Fibroblast of peridontal ligament (primary cell): ENCODE results near the gene USP5.
"Not testable (repeated sequence)": the region's sequence is repeated elsewhere in the genome, so short reads cannot be mapped to it uniquely, and the experiment has no call there.

Experiments used
- DNase-seq: peaks from one replicate; pipeline ENCODE4 v3.0.0-alpha.2; 2010; ENCODE audit errors: extremely low read depth

USP5 gene

DNA sequence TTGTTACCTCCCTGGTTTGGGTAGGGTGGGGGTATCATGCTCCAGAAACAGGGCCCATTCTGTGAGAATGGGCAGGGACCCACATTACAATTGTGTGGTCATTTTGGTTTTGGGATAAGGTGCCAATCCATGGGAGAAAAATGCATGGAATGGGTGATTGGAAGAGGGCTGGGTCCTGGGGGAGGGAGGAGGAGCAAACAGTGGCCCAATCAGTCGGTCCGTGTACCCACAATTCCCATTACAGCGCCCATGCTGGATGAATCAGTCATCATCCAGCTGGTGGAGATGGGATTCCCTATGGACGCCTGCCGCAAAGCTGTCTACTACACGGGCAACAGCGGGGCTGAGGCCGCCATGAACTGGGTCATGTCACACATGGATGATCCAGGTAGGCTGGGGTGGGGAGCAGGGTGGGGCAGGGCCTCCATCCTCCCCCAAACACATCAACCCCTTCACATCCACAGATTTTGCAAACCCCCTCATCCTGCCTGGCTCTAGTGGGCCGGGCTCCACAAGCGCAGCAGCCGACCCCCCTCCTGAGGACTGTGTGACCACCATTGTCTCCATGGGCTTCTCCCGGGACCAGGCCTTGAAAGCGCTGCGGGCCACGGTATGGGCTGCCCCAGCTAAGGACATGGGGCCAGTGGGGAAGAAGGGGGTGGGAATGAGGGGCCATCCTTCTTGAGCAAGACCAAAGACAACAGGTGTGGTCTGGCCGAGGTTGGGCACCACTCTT is 11.8 kb downstream of the USP5 start:
- peak; percentile 21 for DNase-seq

DNA sequence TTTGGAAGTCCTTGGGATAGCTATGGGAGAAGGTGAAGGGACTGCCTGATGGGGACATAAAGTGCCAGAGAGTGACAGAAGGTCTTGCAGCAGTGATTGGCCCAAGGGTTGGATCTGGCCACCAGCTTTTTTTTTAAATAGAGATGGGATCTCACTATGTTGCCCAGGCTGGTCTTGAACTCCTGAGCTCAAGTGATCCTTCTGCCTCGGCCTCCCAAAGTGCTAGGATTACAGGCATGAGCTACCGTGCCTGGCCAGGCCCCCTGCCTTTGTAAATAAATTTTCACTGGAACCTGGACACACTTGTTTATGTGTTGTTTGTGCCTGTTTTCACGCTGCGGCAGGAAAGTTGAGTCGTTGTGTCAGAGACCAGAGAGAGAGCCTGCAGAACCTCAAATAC is 13.4 kb downstream of the USP5 start:
- DNase-seq, result not testable (repeated sequence)

DNA sequence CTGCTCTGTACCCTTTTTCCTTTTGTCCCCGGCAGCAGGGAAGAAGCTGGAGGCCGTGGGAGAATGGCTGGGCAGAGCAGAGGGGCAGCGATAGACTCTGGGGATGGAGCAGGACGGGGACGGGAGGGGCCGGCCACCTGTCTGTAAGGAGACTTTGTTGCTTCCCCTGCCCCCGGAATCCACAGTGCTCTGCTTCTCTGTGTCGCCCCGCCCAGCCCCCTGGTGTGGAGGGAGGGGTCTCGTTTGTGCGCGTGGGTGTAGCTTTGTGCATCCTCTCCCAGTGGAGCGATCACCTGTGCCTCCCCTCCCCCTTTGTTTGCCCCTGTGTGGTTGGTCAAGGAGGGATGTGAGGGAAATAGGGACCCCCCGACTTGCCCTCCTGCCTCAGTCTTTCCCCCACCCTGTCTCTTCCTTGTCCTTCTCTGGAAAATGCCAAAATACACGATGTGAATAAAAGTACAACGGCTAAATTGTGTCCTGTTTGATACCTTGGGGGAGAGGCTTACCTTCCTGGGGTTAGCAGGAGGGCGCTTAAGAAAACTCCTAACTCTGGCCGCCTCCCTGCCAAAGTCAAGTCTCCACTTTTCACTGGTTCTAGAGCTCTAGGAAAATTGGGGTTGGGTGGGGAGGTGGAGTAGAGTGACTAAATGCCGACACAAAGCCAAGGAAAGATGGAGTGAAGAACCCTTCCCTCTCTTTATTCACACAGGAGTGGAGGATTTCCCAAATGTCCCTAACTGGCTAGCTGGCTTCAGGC is 14.4 kb downstream of the USP5 start:
- DNase-seq, result no peak

DNA sequence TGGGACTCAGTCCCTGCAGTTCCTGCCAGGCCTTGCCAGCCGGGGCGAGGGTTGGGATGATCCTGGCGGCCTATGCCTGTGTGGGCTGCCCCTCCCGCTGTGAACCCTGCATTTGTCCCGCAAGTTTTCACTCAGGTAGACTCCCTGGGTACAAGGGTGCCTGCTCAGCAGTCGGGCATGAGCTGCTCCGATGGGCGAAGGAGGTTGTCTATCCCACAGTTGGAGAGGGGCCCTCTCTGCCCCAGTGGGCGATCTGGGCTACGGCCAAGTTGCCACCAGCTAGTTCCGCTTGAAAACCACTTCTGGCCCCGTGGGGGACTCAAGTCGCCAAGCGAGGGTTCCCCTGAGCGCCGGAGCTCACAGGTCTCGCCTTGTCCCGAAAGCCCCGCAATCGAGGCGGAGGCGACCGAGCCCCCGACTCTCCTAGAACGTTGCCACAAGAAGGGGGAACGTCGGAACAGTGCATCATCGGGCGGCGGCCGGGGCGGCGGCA is 15.0 kb downstream of the USP5 start:
- peak; percentile 5 for DNase-seq

DNA sequence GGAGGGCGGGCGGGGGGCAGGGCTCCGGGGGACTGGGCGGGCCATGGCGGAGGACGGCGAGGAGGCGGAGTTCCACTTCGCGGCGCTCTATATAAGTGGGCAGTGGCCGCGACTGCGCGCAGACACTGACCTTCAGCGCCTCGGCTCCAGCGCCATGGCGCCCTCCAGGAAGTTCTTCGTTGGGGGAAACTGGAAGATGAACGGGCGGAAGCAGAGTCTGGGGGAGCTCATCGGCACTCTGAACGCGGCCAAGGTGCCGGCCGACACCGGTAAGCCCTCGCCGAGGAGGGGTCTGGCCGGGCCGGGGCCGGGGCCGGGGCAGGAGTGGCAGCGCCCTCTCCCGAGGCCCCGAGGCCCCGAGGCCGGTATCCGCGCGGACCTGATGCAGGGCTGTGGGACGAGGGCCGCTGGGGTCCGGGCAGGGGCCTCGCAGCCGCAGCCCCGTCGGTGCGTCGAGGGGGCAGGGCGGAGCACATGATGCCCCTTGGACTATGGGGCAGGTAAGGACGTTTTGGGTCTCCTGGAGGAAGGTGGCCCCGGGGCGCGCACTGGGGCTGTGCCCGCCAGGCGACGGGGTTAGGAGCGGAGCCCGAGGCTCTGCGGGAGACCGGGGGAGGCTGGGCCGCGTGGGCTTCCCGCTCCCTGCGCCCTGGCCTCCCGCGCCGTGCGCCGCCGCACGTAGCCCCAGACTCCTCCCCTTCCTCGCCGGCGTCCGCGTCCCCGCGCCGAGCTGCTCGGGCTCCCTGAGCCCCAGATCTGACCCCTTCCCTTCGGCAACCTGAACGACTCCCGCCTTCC is 15.7 kb downstream of the USP5 start, which contains the start of gene TPI1:
TSS of gene TPI1 (plus strand) at position 119 of the 798 bp plus-strand sequence. CDS start at position 155, 36 bp downstream.
- DNase-seq, result peak; percentile 74

DNA sequence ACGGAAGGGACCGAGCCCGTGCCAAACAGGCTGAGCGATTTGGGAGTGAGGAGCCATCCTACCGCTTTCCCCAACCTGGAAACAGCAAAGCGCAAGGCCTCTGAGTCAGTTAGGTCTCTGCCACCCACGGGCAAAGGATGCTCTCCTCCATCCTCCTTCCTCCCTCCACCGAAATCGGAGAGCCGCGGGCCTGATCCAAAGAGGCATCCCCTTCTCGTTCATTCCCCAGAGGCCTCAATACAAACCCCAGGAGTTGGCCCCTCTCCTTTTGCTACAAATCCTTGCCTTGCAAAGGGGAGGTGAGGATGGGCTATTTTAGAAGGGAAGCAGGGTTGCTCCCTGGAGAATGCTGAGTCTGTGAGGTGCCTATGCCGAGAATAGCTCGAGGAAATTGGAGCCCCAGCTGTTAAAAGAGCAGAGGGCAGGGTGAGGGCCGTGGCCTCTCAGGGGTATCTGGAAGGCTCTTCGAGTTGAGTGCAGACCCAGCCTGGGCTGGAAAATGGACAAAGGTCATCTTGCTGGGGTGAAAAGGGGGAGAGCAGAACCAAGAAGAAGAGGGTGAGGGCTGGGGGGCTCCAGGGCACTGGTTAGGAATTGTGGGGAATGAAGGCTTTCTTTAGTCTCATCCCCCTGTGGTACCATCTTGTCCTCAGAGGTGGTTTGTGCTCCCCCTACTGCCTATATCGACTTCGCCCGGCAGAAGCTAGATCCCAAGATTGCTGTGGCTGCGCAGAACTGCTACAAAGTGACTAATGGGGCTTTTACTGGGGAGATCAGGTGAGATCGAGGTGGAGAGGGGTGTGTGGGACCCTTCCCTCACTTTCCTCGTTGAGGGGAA is 16.5 kb downstream of the USP5 start:
- peak; percentile 25 for DNase-seq

DNA sequence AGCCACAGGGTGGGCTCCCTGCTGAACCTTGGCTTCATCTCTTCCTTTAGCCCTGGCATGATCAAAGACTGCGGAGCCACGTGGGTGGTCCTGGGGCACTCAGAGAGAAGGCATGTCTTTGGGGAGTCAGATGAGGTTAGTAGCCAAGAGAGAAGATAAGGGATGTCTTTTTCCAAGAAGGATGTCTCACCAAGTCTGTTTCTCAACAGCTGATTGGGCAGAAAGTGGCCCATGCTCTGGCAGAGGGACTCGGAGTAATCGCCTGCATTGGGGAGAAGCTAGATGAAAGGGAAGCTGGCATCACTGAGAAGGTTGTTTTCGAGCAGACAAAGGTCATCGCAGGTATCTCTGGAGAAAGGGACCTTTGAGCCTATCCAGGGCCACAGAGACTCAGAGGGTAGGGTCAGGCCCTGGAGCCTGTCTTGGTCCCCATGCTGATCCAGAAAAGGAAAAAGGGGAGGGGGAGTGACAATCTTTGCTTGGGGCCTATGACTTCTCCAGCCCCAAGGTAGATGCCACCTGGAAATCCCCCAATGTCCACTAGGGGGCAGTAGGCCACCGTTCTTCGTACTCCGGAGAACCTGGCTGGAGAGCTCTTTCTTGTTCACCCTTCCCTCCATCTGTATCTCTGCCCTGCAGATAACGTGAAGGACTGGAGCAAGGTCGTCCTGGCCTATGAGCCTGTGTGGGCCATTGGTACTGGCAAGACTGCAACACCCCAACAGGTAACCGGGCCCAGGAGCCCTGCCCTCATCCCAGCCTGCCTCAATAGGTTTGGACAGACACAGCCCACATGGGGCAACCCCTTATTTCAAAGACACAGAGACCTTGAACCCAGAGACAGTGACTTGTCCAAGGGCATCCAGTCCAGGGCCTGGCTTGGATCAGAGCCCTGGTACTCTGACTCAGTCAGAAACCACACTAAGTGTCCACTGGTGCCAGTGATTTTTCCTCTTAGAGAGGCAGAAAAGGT is 17.4 kb downstream of the USP5 start:
- DNase-seq, result peak; percentile 76

DNA sequence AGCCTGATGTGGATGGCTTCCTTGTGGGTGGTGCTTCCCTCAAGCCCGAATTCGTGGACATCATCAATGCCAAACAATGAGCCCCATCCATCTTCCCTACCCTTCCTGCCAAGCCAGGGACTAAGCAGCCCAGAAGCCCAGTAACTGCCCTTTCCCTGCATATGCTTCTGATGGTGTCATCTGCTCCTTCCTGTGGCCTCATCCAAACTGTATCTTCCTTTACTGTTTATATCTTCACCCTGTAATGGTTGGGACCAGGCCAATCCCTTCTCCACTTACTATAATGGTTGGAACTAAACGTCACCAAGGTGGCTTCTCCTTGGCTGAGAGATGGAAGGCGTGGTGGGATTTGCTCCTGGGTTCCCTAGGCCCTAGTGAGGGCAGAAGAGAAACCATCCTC is 18.4 kb downstream of the USP5 start:
- not testable (repeated sequence) for DNase-seq

DNA sequence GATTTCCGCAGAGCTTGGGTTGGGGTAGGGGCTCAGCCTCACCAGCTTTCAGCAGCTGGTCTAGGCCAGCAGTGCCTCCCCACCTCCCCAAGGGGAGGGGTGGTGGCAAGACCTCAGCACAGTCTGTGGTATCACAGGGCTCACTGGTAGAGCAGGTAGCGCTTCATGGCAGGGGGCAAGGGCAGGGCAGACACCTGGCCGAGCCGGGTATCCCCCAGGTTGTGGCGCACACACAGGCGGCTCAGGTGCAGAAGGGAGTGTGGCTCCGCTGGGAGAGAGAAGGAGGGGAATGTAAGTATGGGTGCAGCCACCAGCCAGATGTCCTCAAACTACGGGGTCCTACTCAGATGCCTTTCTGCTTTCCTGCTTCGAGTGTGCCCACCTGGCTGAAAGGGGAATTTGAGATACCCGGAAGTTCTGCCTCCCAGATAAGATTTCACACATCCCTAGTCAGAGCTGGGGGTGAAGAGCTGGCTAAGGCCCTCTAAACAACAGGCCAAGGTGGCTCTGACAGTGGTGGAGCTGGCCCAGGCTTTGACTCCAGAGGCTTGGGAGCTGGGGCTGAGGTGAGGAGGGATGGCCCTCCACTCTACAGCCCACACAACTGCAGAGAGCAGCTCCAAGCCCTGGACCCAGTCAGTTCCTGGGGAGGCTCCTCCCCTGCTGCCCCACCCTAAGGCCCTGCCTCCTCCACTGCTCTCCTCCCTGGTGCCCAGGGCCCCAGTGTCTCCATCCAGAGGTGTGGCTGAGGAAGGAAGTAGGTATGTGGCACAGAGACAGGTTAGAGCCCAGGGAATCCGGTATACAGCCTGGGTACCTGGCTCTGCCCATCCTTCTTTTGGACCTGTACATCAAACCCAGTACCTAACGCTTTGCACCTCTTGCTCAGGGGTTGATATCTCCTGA is 19.4 kb downstream of the USP5 start:
- no peak for DNase-seq

DNA sequence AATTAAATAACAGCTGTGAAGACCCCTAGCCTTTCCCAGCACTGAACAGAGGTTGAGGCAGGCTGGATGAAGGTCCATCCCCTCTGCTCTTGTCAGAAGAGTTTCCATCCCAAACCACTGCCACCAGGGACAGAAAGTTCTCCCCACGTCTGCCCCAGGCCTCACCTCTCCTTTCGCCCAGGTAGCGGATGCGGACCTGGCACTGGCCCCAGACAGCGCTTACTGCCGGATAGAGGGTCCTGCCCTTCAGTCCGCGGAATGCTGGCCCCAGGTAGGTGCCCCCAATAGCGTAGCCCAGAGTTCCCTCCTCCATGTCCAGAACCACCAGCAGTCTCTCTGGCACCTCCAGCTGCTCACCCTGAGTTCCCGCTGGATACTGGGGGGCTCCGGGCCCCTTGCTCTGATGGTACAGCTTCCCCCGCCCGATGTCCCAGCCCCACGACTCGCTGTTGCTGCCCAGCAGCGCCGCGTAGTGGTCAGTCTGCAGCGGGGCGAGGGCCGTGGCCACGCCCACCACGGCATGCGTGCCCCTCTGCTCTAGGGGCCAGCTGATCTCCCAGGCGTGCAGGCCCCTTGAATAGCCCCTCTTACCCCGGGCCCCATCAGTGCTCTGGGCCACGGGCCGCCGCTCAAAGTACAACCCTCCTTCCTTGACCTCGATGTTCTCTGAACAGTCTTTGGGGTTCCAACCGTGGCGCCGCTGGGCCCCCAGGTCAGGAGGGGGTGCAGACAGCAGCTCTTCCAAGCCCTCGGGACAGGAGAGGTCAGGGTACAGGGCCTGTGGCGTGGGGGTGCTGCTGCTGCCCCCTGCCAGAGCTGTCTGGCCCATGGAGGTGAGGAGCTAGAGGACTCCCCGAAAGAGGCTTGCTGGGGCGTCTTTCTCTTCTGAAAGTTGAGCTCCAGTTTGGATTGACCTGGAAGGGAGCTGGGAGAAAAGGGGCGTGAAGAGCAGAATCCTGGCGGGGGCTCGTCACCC is 20.4 kb downstream of the USP5 start:
- DNase-seq, result peak; percentile 50

DNA sequence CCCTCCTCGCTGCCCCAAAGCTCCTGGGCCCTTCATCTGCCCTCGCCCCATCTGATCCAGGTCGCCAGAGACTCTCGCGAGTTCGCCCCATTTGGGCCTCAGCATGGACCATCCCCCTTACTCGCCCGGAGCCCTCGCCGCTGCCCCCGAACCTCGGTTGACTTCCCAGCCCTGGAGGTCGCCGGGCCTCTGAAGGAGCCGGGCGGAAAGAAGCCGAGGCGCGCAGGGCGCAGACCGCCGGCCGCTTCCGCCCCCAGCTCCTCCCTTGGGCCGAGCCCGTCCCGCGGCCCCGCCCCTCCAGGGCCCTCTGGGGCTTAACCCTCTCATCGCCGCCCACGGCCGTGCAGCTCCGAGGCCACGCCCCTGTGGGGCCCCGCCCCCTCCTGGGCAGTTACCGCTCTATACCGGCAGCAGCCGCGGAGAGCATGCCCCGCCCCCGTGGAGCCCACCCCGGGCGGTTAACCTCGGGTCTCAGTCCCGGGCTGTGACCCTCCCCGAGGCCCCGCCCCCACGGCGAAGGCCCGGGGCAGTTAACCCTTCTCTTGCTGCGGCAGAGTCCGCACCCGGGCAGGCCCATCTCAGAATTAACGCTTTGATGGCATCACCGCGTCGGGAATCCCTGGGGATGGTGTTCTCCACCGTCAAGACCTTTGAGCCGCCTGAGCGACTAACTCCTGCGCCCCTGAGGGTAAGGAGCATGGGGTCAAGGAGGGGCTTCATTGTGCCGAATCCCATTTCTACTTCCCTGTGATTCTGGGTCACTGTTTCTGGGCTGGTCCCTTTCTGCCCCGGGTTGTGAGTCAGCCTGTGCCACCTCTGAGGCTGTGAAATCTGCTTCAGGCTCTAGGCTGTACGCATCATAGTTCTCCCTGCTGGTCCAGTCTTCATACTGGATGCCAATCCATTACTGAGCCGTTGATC is 21.4 kb downstream of the USP5 start, which contains the start of gene SPSB2:
TSS of gene SPSB2 (minus strand) at position 210 of the 921 bp plus-strand sequence. CDS start 402 bp downstream, outside the sequence.
- peak; percentile 90 for DNase-seq

DNA sequence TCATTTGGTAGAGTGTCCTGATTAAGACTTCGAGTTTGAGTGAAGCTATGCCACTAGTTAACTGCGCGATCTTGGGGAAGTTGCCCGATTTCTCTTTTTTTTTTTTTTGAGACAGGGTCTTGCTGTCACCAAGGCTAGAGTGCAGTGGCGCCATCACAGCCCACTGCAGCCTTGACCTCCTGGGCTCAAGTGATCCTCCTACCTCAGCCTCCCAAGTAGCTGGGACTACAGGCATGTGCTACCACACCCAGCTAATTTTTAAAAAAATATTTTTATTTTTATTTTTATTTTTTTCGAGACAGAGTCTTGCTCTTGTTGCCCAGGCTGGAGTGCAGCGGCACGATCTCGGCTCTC is 22.0 kb downstream of the USP5 start:
- not testable (repeated sequence) for DNase-seq

DNA sequence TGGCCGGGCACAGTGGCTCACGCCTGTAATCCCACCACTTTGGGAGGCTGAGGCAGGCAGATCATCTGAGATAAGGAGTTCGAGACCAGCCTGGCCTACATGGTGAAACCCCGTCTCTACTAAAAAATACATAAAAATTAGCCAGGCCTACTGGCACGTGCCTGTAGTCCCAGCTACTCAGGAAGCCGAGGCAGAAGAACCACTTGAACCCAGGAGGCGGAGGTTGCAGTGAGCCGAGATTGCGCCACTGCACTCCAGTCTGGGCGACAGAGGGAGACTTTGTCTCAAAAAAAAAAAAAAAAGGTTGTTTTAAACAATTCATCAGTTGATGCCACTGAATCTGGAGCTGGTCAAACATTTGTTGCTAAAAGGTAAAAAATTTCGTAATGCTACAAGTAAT is 27.9 kb downstream of the USP5 start:
- DNase-seq, result not testable (repeated sequence)

DNA sequence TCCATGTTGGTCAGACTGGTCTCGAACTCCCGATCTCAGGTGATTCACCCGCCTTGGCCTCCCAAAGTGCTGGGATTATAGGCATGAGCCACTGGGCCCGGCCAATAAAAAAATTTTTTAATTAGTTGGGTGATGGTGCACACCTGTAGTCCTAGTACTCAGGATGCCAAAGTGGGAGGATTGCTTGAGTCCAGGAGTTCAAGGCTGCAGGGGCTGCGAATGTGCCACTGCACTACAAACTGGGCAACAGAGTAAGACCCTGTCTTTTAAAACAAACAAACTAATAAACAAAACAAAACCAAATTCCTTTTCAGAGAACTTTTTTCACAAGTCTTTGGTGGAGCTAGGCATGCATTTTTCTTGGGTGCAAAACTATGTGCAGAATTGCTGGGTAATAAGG is 31.3 kb downstream of the USP5 start:
- no peak for DNase-seq

DNA sequence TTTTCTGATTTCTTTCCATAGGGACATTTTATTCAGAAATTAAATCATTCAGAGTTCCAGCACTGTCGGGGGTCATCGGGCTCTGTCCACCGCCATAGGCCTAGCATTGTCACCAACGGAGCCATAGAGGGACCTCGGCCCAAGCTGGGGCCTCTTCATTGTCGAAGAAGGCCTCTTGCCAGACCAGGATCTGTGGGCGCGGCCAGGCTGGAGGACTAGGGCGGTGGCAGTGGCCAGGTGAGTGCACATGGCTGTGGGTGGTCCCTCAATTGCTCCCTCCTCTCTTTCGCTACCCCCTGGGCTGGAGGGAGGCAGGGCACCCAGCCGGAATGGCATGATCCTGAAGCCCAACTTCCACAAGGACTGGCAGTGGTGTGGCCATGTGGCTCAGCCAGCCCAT is 31.7 kb downstream of the USP5 start:
- no peak for DNase-seq

DNA sequence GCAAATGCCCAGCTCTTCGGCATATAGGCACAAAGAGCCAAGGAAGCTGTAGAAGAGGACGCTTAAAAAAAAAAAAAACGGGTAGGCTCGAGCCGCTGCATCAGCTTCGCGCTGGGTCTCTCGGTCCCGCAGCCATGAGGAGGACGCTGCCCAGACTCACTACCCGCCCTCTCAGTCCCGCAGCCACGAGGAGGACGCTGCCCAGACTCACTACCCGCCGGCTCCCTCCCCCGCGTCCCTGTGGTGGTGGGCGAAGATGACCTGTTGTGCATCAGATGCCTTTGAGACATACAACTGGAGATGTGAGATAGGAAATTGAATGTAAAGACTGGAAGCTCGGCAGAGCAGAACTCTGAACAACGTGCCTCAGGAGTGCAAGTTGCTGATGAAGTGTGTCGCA is 32.6 kb downstream of the USP5 start:
- no peak for DNase-seq
